Measurements from ENCODE around the gene HNRNPU. TPM values are rescaled to one million over a fixed set of nuclear protein-coding genes. Genes with fewer than 3 reads are reported as not detected.

The HNRNPU gene
- total RNA-seq, 1 experiment from 2014 or later = 536 TPM

GRCh38 chr1:244820131-244820530 is 44.2 kb downstream of the HNRNPU start:
- ChIA-PET CTCF (no interaction called here), POLR2A (no interaction called here)
- Mint-ChIP-seq H3K4me1 (peaks cover 50% of the 10 kb centered on the region), H3K27me3 (ENCODE audit: low read depth) (no peaks in the 10 kb centered on the region), H3K4me3 (no peak overlapping the region), H3K27ac (no peak overlapping the region), H3K36me3 (peaks cover 24% of the 10 kb centered on the region), H3K9me3 (peaks cover 3% of the 10 kb centered on the region)
- ATAC-seq (no peak), DNase-seq (ENCODE audit: low spot score) (no peak)
- TF ChIP-seq FOXJ3 (CRISPR knock-in tag; IDR thresholded peaks at IDR 0.05; ENCODE audit: borderline replicate concordance) (no peak), ZNF532 (CRISPR knock-in tag; IDR thresholded peaks at IDR 0.05; ENCODE audit: borderline replicate concordance) (no peak), RELA (CRISPR knock-in tag; IDR thresholded peaks at IDR 0.05; ENCODE audit: borderline replicate concordance) (no peak), ELF4 (CRISPR knock-in tag; IDR thresholded peaks at IDR 0.05; ENCODE audit: low read depth) (no peak), CREB1 (CRISPR knock-in tag; IDR thresholded peaks at IDR 0.05) (no peak), NFYB (CRISPR knock-in tag; conservative IDR thresholded peaks at IDR 0.05; ENCODE audit: low read depth) (no peak), GABPB1 (CRISPR knock-in tag; IDR thresholded peaks at IDR 0.05) (no peak), ZNF317 (CRISPR knock-in tag; IDR thresholded peaks at IDR 0.05; ENCODE audit: borderline replicate concordance, low read depth) (no peak), ZNF512 (CRISPR knock-in tag; IDR thresholded peaks at IDR 0.05; ENCODE audit: borderline replicate concordance) (no peak), RORB (CRISPR knock-in tag; IDR thresholded peaks at IDR 0.05) (no peak), GTF2I (CRISPR knock-in tag; conservative IDR thresholded peaks at IDR 0.05) (no peak), E2F1 (CRISPR knock-in tag; IDR thresholded peaks at IDR 0.05) (no peak), GRHL2 (CRISPR knock-in tag; IDR thresholded peaks at IDR 0.05; ENCODE audit: insufficient replicate concordance, severe bottlenecking) (no peak), ATF1 (CRISPR knock-in tag; IDR thresholded peaks at IDR 0.05) (no peak), ZNF219 (CRISPR knock-in tag; IDR thresholded peaks at IDR 0.05; ENCODE audit: borderline replicate concordance) (no peak), KAT7 (CRISPR knock-in tag; IDR thresholded peaks at IDR 0.05; ENCODE audit: borderline replicate concordance) (no peak), ZSCAN18 (CRISPR knock-in tag; IDR thresholded peaks at IDR 0.05) (no peak), IRF2 (CRISPR knock-in tag; IDR thresholded peaks at IDR 0.05; ENCODE audit: borderline replicate concordance, low read depth) (no peak), NFE2L1 (CRISPR knock-in tag; IDR thresholded peaks at IDR 0.05) (no peak)

Measured in WTC11 (cell line).